GM19452 (cell line): ENCODE measurements around the gene MIF.

Experiments used
- ATAC-seq: cut with Tn5 transposase; IDR thresholded peaks from one replicate; pipeline ENCODE4 v1.9.1; 2021; ENCODE audit not compliant: unreplicated experiment

Gene MIF

DNA sequence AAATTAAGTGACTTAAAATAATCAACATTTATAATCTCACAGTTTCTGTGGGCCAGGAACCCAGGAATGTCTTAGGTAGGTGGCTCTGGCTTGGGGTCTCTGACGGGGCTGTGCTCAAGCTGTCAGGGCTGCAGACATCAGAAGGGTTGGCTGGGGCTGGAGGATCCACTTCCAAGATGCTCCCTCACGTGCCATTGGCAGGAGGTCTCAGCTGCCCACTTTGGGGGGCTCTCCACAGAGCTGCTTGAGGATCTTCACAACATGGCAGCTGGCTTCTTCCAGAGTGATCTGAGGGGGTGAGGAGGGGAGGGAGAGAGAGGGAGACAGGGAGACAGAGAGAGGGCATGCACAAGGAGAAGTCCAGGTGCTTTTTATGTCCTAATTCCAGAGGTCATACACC, 18.4 kb upstream of the MIF start:
- no peak for ATAC-seq

DNA sequence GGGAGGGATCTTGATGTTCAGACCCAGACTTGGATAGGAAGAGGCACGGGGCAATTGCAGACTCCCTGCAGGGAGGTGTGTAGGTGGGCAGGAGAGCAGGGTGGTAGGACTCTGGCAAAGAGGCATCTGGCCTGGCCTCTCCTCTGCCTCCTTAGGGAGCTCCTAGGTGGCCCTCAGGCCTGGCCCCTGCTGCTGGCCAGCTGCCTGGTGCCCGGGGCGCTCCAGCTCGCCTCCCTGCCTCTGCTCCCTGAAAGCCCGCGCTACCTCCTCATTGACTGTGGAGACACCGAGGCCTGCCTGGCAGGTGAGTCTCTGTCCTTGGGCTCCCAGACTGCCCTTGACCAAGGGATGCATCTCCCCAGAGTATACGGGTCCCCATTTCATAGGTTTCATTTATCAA, 16.6 kb upstream of the MIF start:
- no peak for ATAC-seq

DNA sequence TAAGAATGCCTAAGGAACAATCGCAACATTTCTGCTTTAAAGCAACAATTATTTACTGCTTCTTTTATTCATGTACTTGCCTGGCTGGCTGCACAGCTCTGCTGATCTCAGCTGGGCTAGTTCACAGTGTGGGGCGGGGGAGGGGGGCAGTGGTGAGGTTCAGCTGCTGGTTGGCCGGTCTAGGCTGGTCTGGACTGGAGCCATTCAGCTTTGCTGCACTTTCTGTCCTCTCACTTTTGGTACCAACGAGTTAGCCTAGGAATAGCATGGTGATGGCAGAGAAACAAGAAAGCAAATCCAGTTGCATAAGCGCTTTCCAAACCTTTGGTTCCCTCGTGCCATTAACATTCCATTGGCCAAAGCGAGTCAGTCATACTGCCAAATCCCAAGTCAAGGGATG, 16.0 kb upstream of the MIF start:
- no peak for ATAC-seq

DNA sequence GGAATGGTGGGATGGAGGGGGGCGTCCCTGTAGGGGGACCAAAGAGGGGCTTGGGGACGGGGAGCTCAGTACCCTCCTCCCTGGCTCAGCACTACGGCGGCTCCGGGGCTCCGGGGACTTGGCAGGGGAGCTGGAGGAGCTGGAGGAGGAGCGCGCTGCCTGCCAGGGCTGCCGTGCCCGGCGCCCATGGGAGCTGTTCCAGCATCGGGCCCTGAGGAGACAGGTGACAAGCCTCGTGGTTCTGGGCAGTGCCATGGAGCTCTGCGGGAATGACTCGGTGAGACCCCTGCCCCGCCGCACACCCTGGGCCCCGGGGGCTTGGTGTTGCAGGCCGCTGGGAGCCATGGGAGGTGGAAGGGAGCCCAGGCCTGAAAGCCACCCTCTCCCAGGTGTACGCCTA, 11.8 kb upstream of the MIF start:
- ATAC-seq, result no peak

DNA sequence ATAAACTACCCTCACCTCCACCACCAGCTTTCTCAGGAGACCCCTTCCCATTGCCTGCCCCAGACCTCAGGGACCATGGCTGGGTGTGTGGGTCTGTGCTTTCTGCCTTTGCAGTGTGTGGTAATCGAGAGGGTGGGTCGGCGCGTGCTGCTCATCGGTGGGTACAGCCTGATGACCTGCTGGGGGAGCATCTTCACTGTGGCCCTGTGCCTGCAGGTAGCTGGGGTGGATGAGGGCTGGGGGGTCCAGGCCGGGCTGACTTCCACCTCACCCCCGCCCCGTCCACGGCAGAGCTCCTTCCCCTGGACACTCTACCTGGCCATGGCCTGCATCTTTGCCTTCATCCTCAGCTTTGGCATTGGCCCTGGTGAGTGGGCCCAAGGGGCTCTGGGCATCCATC, 10.5 kb upstream of the MIF start:
- ATAC-seq, result no peak

DNA sequence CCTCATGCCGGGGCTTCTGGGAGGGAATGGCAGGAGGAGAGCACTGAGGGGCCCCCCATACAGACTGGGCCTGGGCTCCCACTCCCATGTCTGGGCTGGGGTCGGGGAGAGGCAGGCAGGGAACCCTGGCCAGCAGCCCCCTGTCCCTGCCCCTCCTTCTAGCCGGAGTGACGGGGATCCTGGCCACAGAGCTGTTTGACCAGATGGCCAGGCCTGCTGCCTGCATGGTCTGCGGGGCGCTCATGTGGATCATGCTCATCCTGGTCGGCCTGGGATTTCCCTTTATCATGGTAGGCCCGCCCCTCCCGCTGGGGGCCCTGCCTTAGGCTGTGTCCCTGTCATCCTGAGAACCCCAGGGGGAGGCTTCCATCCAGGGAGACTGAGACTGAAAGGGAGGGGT, 10.0 kb upstream of the MIF start:
- no peak for ATAC-seq

DNA sequence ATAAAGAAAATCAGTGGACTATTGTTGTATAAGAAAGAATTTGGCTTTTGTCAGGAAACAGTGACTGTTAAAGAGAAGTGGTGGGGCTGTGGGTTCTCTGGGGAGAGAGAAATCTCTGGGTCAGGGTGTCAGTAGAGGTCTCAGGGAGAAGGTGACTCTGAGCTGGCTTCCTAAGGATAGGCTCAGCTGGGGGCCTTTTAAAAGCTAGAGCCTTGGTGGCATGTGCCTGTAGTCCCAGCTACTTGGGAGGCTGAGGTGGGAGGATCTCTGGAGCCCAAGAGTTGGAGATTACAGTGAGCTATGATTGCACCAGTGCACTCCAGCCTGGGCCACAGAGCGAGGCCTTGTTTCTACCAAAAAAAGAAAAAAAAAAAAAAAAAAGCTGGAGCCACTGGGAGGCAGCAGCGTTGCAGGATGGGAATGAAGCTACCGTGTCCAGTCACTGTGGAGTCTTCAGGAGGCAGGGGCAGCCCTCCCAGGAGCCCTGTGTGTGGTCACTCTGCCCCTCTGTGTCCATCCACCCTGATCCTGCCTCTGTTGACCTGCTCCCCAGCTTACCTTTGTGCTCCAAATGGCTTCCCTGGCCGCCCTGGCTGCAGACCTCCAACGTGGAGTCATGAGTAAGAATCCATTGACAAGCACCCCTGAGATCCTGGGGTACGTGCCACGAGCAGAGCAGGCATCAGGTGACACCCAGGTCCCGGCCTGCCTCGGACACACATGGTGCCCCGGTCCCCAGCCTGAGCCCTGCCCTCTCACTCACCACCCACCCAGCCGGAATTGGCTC, 5.4 kb upstream of the MIF start:
- no peak for ATAC-seq

DNA sequence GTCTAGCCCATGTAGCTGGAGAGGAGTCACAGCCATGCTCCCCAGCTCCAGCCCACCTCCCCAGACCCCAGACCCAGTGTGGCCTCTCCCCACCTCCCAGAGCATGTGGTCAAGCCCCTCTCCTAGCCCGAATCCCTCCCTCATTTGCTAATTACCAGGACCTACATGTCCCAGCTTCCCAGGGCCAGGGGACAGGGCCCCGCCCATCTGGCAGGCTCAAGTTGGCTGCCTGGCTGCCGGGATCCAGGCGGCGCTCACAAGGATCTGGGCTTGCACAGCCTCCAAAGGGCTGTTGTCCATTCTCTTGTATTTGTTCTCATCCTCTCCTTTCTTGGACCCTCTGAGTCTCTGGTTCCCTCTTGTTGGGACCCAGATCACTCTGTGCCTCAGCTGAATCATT, 4.6 kb upstream of the MIF start:
- ATAC-seq, result no peak

DNA sequence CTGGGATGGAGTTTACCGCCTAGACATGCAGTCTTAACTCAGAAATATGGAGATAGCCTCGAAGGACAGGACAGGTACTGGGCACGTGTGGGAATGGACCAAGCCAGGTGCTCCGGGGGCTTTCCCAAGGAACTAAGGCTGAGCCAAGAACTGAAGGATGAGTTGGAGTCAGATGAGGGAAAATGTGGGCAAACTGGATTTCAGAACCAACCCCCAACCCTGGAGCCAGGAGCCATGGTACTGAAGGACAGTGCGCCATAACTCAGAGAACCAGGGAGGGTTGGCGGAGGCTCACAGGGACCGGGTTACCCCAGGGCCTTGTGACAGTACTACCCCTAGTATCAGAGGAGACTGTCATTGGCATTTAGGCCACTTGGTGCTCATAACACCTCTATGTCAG, 2.5 kb upstream of the MIF start:
- no peak for ATAC-seq

DNA sequence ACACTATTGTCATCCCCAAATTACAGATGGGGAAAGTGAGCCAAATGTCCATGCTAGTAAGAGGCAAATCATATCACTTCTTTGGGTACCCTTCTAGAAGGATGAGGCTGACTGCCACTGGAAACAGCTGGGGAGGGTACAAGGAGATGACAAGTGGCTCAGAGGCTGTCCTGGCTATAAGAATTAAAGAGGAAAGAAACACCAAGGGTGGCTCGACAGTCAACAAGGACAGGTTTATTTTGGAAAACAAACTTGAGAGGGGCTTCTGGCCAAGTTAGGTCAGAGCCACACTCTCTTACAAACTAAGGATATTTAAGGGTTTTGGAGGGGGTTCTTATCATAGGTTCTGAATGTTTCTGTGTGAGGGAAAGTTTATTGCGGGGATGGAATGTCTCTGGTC, 2.1 kb upstream of the MIF start:
- ATAC-seq, result no peak

DNA sequence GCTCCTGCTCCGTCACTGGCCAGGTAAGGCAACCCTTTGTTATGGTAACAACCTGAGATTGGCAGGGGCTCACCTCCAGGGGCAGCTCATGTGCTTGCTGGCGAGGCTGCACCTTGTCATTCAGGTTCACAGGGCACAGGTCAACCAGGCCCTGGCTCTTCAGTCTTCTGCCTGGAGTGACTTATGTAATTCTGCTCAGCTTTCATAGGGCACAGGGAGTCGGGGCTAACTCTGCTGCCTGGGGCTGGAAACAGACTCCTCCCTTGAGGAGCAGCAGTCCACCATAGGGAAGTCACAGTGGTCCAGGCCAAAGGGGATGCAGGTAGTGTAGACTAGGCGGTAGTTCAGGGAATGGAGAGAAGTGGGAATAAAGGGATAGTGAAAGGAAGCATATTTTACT, 1.5 kb upstream of the MIF start:
- ATAC-seq, result no peak

DNA sequence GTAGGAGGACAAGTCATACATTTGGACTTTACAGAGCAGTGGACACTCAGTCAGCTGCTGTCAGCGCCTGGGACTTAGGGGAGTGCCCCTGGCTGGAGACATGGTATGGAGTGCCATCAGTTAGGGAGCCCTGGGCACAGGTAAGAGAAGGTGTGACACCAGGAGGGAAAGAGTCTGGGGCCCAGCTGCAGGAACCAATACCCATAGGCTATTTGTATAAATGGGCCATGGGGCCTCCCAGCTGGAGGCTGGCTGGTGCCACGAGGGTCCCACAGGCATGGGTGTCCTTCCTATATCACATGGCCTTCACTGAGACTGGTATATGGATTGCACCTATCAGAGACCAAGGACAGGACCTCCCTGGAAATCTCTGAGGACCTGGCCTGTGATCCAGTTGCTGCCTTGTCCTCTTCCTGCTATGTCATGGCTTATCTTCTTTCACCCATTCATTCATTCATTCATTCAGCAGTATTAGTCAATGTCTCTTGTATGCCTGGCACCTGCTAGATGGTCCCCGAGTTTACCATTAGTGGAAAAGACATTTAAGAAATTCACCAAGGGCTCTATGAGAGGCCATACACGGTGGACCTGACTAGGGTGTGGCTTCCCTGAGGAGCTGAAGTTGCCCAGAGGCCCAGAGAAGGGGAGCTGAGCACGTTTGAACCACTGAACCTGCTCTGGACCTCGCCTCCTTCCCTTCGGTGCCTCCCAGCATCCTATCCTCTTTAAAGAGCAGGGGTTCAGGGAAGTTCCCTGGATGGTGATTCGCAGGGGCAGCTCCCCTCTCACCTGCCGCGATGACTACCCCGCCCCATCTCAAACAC, 850 bp upstream of the MIF start:
- ATAC-seq, result no peak

DNA sequence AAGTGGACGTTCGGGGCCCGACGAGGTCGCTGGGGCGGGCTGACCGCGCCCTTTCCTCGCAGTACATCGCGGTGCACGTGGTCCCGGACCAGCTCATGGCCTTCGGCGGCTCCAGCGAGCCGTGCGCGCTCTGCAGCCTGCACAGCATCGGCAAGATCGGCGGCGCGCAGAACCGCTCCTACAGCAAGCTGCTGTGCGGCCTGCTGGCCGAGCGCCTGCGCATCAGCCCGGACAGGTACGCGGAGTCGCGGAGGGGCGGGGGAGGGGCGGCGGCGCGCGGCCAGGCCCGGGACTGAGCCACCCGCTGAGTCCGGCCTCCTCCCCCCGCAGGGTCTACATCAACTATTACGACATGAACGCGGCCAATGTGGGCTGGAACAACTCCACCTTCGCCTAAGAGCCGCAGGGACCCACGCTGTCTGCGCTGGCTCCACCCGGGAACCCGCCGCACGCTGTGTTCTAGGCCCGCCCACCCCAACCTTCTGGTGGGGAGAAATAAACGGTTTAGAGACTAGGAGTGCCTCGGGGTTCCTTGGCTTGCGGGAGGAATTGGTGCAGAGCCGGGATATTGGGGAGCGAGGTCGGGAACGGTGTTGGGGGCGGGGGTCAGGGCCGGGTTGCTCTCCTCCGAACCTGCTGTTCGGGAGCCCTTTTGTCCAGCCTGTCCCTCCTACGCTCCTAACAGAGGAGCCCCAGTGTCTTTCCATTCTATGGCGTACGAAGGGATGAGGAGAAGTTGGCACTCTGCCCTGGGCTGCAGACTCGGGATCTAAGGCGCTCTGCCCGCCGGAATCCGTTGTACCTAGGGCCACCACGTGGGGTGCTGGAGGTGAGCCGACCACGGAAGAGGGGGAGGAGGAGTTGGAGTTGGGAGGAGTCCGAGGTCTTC, 771 bp downstream of the MIF start:
- peak; percentile 23 for ATAC-seq

DNA sequence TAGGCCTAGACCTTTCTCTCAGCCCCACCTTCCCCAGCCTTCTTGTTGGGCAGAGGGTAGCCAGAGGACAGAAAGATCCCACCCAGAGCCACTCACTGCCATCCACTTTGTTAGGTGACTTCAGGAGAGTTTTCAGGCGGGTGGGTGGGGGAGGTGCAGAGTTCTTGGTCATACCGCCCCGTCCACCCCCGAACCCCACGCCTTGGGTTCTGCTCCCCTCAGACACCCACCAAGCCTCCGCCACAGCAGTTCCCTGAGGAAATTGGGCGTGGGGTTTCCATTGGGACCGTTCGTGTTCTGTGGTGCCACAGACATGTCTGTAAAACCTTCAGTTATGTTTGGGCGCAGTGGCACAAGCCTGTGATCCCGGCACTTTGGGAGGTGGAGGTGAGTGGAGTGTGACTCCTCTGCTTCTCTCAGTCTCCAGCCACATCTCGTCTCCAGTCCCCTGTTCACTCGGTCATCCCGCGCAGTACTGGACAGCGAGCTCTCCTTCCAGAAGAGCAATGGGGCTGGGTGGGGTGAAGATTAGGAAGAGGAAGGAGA, 1.5 kb downstream of the MIF start:
- no peak for ATAC-seq

DNA sequence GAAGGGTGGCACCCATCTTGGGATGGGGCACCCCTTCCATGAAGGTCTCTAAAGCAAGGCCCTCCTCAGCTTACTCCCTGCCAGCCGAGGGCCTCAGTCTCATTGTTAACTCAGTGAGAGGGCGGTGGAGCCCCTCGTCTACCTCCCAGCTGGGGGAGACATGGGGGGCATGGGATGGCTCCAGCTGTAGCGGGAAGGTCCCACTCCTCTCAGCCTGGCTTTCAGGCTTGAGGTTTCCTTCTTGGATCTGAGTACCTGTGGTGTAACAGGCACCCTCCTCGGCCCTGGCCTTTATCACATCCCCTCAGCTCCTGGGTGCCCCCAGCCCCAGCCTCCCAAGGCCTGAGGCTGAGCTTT, 2.0 kb downstream of the MIF start:
- no peak for ATAC-seq

DNA sequence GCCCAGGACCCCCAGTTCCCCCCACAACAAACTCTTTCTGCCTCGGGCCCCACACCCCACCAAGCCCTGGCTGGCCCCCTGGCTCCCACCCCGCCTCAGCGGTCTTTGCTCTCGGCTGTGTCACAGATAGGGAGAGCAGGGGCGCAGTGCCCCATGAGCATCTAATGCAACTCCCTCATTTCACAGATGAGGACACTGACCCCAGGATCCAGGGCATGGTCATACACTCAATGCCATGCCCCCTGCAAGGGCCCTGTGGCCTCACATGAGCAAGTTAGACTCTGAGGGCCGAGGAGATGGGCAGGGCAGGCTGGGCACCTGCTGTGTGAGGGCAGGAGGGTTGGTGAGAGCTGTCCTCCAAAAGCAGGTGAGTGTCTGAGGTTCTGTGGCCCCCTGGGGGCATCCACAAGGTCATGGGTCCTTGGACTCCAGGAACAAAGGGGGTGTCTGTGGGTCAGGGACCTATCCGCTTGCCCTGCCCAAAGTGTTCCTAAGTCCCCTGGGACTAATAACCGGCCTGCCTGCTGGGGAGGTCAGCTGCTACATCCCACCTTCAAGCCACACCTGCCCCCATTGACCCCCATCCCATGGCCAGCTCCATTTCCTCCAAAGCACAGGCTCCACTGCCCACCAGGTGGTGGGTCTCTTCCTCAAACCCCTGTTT, 2.5 kb downstream of the MIF start:
- ATAC-seq, result no peak

DNA sequence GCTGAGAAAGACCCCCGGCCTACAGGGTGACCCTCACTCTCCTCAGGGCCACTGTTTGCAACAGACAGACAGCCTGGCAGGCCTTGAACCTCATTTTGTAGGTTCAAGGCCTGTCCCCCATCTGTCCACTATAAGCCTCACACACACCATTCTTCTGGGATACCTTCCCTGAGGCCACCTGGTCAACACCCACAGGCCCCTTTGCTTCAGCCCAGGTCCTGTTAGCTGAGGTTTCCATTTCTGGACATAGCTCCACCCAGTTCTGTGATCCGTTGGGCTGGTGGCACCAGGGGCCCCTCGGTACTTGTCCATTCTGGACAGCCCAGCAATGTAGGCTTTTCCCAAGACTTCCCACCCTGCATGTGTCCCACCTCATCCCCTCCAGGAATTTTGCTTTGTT, 3.1 kb downstream of the MIF start:
- ATAC-seq, result no peak

DNA sequence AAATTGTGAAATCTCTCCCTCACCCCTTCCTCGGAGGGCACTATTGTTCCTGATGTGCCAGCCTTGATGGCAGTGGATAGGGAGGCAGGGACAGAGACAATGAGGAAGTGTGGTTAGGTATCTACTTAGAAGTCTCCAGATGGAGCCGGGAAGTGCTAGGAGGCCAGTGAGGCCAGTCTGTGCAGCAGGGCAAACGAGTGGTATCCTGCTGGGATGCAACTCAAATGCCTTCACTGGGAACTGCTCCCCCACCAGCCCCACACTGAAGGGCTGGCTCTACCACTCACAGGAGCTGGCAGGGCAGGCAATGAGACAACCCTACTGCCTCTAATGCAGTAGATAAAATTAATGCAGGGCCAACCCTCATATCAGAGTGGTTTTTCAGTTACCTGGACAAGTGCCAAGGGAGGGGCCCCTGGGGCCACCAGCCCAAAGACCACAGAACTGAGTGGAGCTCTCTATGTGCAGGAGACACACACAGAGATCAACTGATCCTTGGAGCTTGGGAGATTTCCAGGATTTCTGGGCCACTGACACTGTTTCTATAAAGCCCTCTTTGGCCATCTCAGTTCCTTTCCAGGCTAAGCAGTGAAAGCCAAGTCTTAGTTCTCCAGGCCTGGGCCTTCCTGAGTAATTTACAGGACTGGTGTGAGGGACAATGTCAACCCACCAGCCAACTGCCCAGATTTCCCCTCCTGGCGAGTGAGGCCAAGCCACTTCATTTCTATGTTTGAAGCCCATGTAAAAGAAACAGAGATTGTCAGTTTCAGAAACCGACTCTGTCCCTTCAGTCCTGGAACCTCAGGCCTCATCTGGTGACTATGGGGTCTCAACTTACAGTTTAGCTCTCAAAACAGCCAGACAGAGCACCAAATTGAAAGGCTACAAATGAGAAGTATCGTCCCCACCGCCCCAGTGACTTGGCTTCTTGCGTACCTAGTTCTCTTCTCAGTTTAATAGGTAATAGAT, 4.1 kb downstream of the MIF start:
- ATAC-seq, result no peak

DNA sequence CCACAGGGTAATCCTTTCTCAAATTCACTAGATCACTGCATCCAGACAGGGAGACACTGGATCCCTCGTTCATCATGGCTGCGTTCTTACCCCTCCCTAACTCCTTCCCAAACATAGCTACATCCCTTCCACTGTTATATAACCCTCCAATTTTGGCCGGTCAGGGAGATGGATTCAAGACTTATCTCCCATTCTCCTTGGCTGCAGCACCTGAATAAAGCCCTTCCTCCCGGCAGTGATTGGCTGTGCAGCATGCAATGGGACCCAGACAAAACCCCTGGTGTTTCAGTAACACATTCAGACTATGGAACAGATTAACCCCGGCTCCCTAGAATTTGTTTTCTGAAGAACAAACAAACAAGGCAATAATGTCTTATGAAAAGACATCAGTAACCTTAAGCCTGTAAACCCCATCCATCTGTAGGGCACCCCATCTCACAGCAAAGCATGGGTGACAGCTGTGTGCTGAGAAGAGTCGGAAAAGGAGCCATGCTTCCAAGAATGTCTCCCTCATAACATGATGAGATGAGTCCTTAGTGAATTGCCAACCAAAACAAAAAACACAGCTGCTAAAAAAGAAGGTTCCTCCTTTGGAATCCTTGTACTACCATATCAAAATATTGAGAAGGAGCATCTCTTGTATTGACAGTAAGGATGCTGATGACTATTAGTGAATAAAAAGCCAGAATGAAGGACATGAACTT, 5.0 kb downstream of the MIF start:
- no peak for ATAC-seq
